HepG2 (cell line): Measurements from ENCODE around the gene MSANTD4. TPM values are rescaled to one million over a fixed set of nuclear protein-coding genes. Genes with fewer than 3 reads are reported as not detected.

Experiments
- ATAC-seq: fragments of 200-7000 bp; cut with Tn5 transposase; 3 replicates; pipeline ENCODE4 v1.9.1; 2020; ENCODE audit warnings: mild to moderate bottlenecking, moderate library complexity
- BruUV-seq: library from RNA; stranded (reverse); fragments of 400-500 nt; replicated peaks from 2 replicates; lab custom pipeline; 2021; lab: Mats Ljungman, UMichigan
- CTCF ChIA-PET: fragments of 300-600 bp; formaldehyde crosslinking; extraction: SDS; loops from one replicate; lab custom pipeline; 2021; ENCODE audit warnings: low total read pairs, inconsistent platforms, low intra/inter-chr PET ratio; lab: Yijun Ruan, JAX
- POLR2A ChIA-PET: fragments of 350-600 bp; sonication (Branson Sonifier 250); formaldehyde crosslinking; loops from one replicate; lab custom pipeline; 2020; ENCODE audit warnings: antibody characterized with exemption, inconsistent platforms; lab: Yijun Ruan, JAX
- DNase-seq: peaks from one replicate; pipeline ENCODE4 v3.0.0-alpha.2; 2015; ENCODE audit warnings: low spot score
- FAIRE-seq: peaks from 3 replicates; lab custom pipeline; 2011; peaks lifted over from hg19 to GRCh38; lab: Jason Lieb, UNC
- H2AFZ ChIP-seq: one replicate; pipeline ENCODE4 v1.6.1; 2011; ENCODE audit warnings: low read length, inconsistent platforms
- H3K27ac ChIP-seq: fragments of 300-600 bp; 3 replicates; pipeline ENCODE4 v1.8.0; 2011; ENCODE audit warnings: mixed run types, mild to moderate bottlenecking, mixed read lengths, low read length, inconsistent platforms; ENCODE audit not compliant: insufficient read depth; ENCODE audit errors: extremely low read length
- H3K27me3 ChIP-seq, 2 experiments: fragments of 200-600 bp in 1 of 2; 2 replicates in 1 of 2; 3 replicates in 1 of 2; pipeline versions ENCODE4 v1.6.0 to v1.8.0; 2011; ENCODE audit warnings: low read length in 2 of 2, mild to moderate bottlenecking in 2 of 2, moderate library complexity in 2 of 2, inconsistent platforms in 1 of 2; ENCODE audit not compliant: insufficient read depth in 2 of 2, control insufficient read depth in 1 of 2
- H3K36me3 ChIP-seq, 2 experiments: fragments of 200-600 bp in 1 of 2; replicated peaks in 1 of 2; 2 replicates in 1 of 2; 3 replicates in 1 of 2; pipeline versions ENCODE4 v1.5.1 to v1.8.0; 2011; ENCODE audit warnings: low read length in 2 of 2, inconsistent platforms in 1 of 2; ENCODE audit not compliant: insufficient read depth in 2 of 2, control insufficient read depth in 1 of 2
- H3K4me1 ChIP-seq: 2 replicates; pipeline ENCODE4 v1.5.1; 2012; ENCODE audit warnings: low read length, inconsistent platforms; ENCODE audit not compliant: insufficient read depth
- H3K4me2 ChIP-seq: 2 replicates; pipeline ENCODE4 v1.6.0; 2011; ENCODE audit warnings: low read depth, low read length, inconsistent platforms
- H3K4me3 ChIP-seq, 3 experiments: fragments of 200-600 bp in 1 of 3; sonication (generic), shearing (Covaris generic) in 1 of 3; replicated peaks in 1 of 3; 2 replicates each; pipeline ENCODE4 v1.5.1; 2011 to 2016; ENCODE audit warnings: low read length in 3 of 3, inconsistent platforms in 2 of 3, low read depth in 2 of 3, mild to moderate bottlenecking in 2 of 3, control low read depth in 1 of 3, mixed read lengths in 1 of 3; ENCODE audit not compliant: insufficient read depth in 1 of 3
- H3K79me2 ChIP-seq: one replicate; pipeline ENCODE4 v1.6.1; 2011; ENCODE audit warnings: low read length, inconsistent platforms; ENCODE audit not compliant: insufficient read depth
- H3K9ac ChIP-seq: 2 replicates; pipeline ENCODE4 v1.6.0; 2011; ENCODE audit warnings: mild to moderate bottlenecking, low read depth, low read length, inconsistent platforms; ENCODE audit not compliant: insufficient read depth
- H3K9me3 ChIP-seq: 2 replicates; pipeline ENCODE4 v1.5.1; 2012; ENCODE audit warnings: mild to moderate bottlenecking, low read length
- H4K20me1 ChIP-seq: 2 replicates; pipeline ENCODE4 v1.6.0; 2011; ENCODE audit warnings: inconsistent platforms, mild to moderate bottlenecking, low read length, moderate library complexity; ENCODE audit not compliant: insufficient read depth
- KDM3A ChIP-seq: IDR thresholded peaks from 2 replicates; pipeline ENCODE4 v1.6.1; 2018; ENCODE audit warnings: low read depth, missing compliant biosample characterization
- MEIS1 ChIP-seq: sonication (generic); formaldehyde crosslinking; IDR thresholded peaks from 2 replicates; pipeline ENCODE4 v1.9.0; 2021; ENCODE audit warnings: mild to moderate bottlenecking, missing genetic modification reagents, moderate library complexity, borderline replicate concordance
- SOX5 ChIP-seq: IDR thresholded peaks from 2 replicates; pipeline ENCODE4 v1.6.1; 2016; ENCODE audit warnings: borderline replicate concordance
- TIGD3 ChIP-seq: sonication (generic); formaldehyde crosslinking; IDR thresholded peaks from 2 replicates; pipeline ENCODE4 v1.5.1; 2020; ENCODE audit warnings: mild to moderate bottlenecking, missing genetic modification reagents, borderline replicate concordance
- ZNF562 ChIP-seq: sonication (generic); formaldehyde crosslinking; IDR thresholded peaks from 2 replicates; pipeline ENCODE4 v1.8.0; 2022; ENCODE audit warnings: missing genetic modification reagents, borderline replicate concordance
- ZNF780A ChIP-seq: sonication (generic); formaldehyde crosslinking; IDR thresholded peaks from 2 replicates; pipeline ENCODE4 v1.8.0; 2022; ENCODE audit warnings: mild to moderate bottlenecking, missing genetic modification reagents, moderate library complexity
- ZNF781 ChIP-seq: sonication (generic); formaldehyde crosslinking; IDR thresholded peaks from 2 replicates; pipeline ENCODE4 v1.5.1; 2020; ENCODE audit warnings: borderline replicate concordance, mild to moderate bottlenecking, missing genetic modification reagents; ENCODE audit errors: not compliant biosample characterization
- in situ Hi-C: cut with HindIII; loops from 2 replicates; pipeline ENCODE4 v1.10.0; 2017; ENCODE audit warnings: low pct_unique_long_range_greater_than_20kb; ENCODE audit not compliant: extremely low pct_ligation_motif_present
- intact Hi-C: fragments of 100-400 bp; cut with micrococcal nuclease; formaldehyde crosslinking; loops from one replicate; pipeline ENCODE4 v1.10.0; 2022; ENCODE audit not compliant: unreplicated experiment
- polyA plus RNA-seq, 8 experiments: library from polyadenylated mRNA; depleted of rRNA in 3 of 8; stranded (reverse) in 7 of 8; unstranded in 1 of 8; fragments of >200 nt; fragmentation: Illumina TruSeq in 4 of 8; extraction: Trizol in 4 of 8; gene quantifications; 2 replicates each; pipeline versions ENCODE4 v1.2.1 to v1.2.3, GENCODE V29; 2011 to 2016; ENCODE audit warnings: low read depth in 4 of 8, missing spikeins in 1 of 8, mixed read lengths in 1 of 8; ENCODE audit not compliant: insufficient read depth in 1 of 8
- total RNA-seq, 5 experiments: library from RNA; depleted of rRNA; stranded (reverse); fragments of >200 nt; fragmentation: Illumina TruSeq; extraction: Trizol; gene quantifications; 2 replicates each; pipeline ENCODE4 v1.2.3, GENCODE V29; 2016; ENCODE audit warnings: low read depth in 1 of 5

The MSANTD4 gene
- total and polyA plus RNA-seq, 2 of the 13 experiments (the other 11 are each of a cell fraction or from before 2014, with no cell fraction given) = 4.4 to 15.7 TPM

- TF ChIP-seq ZNF781 (no peak), SOX5 (no peak), MEIS1 (CRISPR knock-in tag) (no peak)
Measured at GRCh38 chr11:106049727-106050476, 27.9 kb upstream of the MSANTD4 start (continued).

GRCh38 chr11:106047631-106048030 is 25.6 kb upstream of the MSANTD4 start:
- no peaks in the 10 kb centered on the region for H3K9me3 ChIP-seq
- no peaks in the 10 kb centered on the region for H3K79me2 ChIP-seq
- H3K27ac ChIP-seq = no peak overlapping the region
- TF ChIP-seq ZNF780A (CRISPR knock-in tag) = no peak
- TF ChIP-seq, all 625 proteins: peak for 0
- no peaks in the 10 kb centered on the region for H3K4me1 ChIP-seq
- H3K4me3 ChIP-seq = no peak overlapping the region
- DNase-seq (no peak), FAIRE-seq (no peak), ATAC-seq (no peak)
- H3K4me2 ChIP-seq = no peak overlapping the region
- H3K27me3 ChIP-seq = no peaks in the 10 kb centered on the region
- no peaks in the 10 kb centered on the region for H3K36me3 ChIP-seq
- H2AFZ ChIP-seq = no peak overlapping the region
- intact Hi-C loops (no loop called here), in situ Hi-C loops (no loop called here)
- BruUV-seq = no TSS peak
- no peak overlapping the region for H3K9ac ChIP-seq
- CTCF ChIA-PET = no interaction called here
- no peaks in the 10 kb centered on the region for H4K20me1 ChIP-seq
- POLR2A ChIA-PET = no interaction called here

- DNase-seq (no peak), FAIRE-seq (no peak), ATAC-seq (no peak)
- no peak overlapping the region for H3K4me3 ChIP-seq
- POLR2A ChIA-PET = no interaction called here
- intact Hi-C loops = loop anchor here (5.0 kb wide), 1 partner anchor 571 kb away; no protein-coding TSS in a partner anchor
- in situ Hi-C loops = no loop called here
- no peaks in the 10 kb centered on the region for H4K20me1 ChIP-seq
- BruUV-seq = no TSS peak
- H3K27me3 ChIP-seq = no peaks in the 10 kb centered on the region
- H3K9me3 ChIP-seq = no peaks in the 10 kb centered on the region
- no peak overlapping the region for H2AFZ ChIP-seq
- CTCF ChIA-PET = no interaction called here
- no peak overlapping the region for H3K9ac ChIP-seq
- H3K27ac ChIP-seq = no peak overlapping the region
- TF ChIP-seq TIGD3 (CRISPR knock-in tag) (no peak), ZNF562 (CRISPR knock-in tag) (no peak), KDM3A (CRISPR knock-in tag) (no peak)
- H3K4me2 ChIP-seq = no peak overlapping the region
- H3K36me3 ChIP-seq = no peaks in the 10 kb centered on the region
- H3K4me1 ChIP-seq = no peaks in the 10 kb centered on the region
- no peaks in the 10 kb centered on the region for H3K79me2 ChIP-seq
Measured at GRCh38 chr11:106043540-106043939, 21.5 kb upstream of the MSANTD4 start.
